ENCODE results near the gene MUC5AC.

The MUC5AC gene

GRCh38 chr11:1174441-1175370 is 17.0 kb downstream of the MUC5AC start:
- H3K79me2 ChIP-seq (ENCODE audit: low read length), result no peaks in the 10 kb centered on the region
- no peaks in the 10 kb centered on the region for H3K4me1 ChIP-seq (ENCODE audit: low read length)
- H3K4me2 ChIP-seq (ENCODE audit: low read length), result no peak overlapping the region
- TF ChIP-seq CTCF (IDR thresholded peaks at IDR 0.05; ENCODE audit: low read depth, low read length), result no peak
- no peak for TF ChIP-seq EZH2phosphoT487 (IDR thresholded peaks at IDR 0.05; ENCODE audit: low read depth)
- no peaks in the 10 kb centered on the region for H3K9me3 ChIP-seq (ENCODE audit: insufficient read depth, low read length)
- H3K27ac ChIP-seq (ENCODE audit: low read length), result no peak overlapping the region
- H4K20me1 ChIP-seq (ENCODE audit: insufficient read depth, low read length), result no peaks in the 10 kb centered on the region
- no peak overlapping the region for H3K9ac ChIP-seq (ENCODE audit: low read length)
- no peak overlapping the region for H3K4me3 ChIP-seq (ENCODE audit: low read length)
- no peak overlapping the region for H2AFZ ChIP-seq (ENCODE audit: low read depth, low read length)
- H3K27me3 ChIP-seq (ENCODE audit: low read depth, low read length), result no peaks in the 10 kb centered on the region
- H3K36me3 ChIP-seq (replicated peaks; ENCODE audit: low read depth, low read length), result no peaks in the 10 kb centered on the region

GRCh38 chr11:1175461-1176223 is 17.9 kb downstream of the MUC5AC start:
- Histone ChIP-seq H3K9me3 (ENCODE audit: insufficient read depth, low read length) (no peaks in the 10 kb centered on the region), H3K36me3 (replicated peaks; ENCODE audit: low read depth, low read length) (no peaks in the 10 kb centered on the region), H3K27me3 (ENCODE audit: low read depth, low read length) (no peaks in the 10 kb centered on the region), H3K79me2 (ENCODE audit: low read length) (no peaks in the 10 kb centered on the region), H2AFZ (ENCODE audit: low read depth, low read length) (no peak overlapping the region), H3K9ac (ENCODE audit: low read length) (no peak overlapping the region), H4K20me1 (ENCODE audit: insufficient read depth, low read length) (no peaks in the 10 kb centered on the region), H3K4me3 (ENCODE audit: low read length) (no peak overlapping the region), H3K27ac (ENCODE audit: low read length) (no peak overlapping the region), H3K4me1 (ENCODE audit: low read length) (no peaks in the 10 kb centered on the region), H3K4me2 (ENCODE audit: low read length) (no peak overlapping the region)
- TF ChIP-seq CTCF (IDR thresholded peaks at IDR 0.05; ENCODE audit: low read depth, low read length) (no peak), EZH2phosphoT487 (IDR thresholded peaks at IDR 0.05; ENCODE audit: low read depth) (no peak)

GRCh38 chr11:1176224-1177019 is 18.7 kb downstream of the MUC5AC start:
- TF ChIP-seq CTCF (IDR thresholded peaks at IDR 0.05; ENCODE audit: low read depth, low read length) (no peak), EZH2phosphoT487 (IDR thresholded peaks at IDR 0.05; ENCODE audit: low read depth) (no peak)
- no peaks in the 10 kb centered on the region for H3K4me1 ChIP-seq (ENCODE audit: low read length)
- no peak overlapping the region for H3K9ac ChIP-seq (ENCODE audit: low read length)

More at GRCh38 chr11:1176224-1177019, 18.7 kb downstream of the MUC5AC start:
- Histone ChIP-seq H3K4me2 (ENCODE audit: low read length) (no peak overlapping the region), H3K27me3 (ENCODE audit: low read depth, low read length) (no peaks in the 10 kb centered on the region), H3K9me3 (ENCODE audit: insufficient read depth, low read length) (no peaks in the 10 kb centered on the region), H3K4me3 (ENCODE audit: low read length) (no peak overlapping the region), H4K20me1 (ENCODE audit: insufficient read depth, low read length) (no peaks in the 10 kb centered on the region), H3K36me3 (replicated peaks; ENCODE audit: low read depth, low read length) (no peaks in the 10 kb centered on the region), H2AFZ (ENCODE audit: low read depth, low read length) (no peak overlapping the region), H3K79me2 (ENCODE audit: low read length) (no peaks in the 10 kb centered on the region), H3K27ac (ENCODE audit: low read length) (no peak overlapping the region)
